Measurements from ENCODE around the gene RASGRF1.
"Not testable (repeated sequence)": the region's sequence is repeated elsewhere in the genome, so short reads cannot be mapped to it uniquely, and the experiment has no call there.

RASGRF1 gene

GRCh38 chr15:78930577-78931388 lies 159.8 kb downstream of the RASGRF1 start:
- Histone ChIP-seq H3K27ac (ENCODE audit: low read length) (no peak overlapping the region), H3K4me1 (ENCODE audit: control insufficient read depth, insufficient read depth, low read length) (peaks cover 9% of the 10 kb centered on the region), H3K9ac (ENCODE audit: low read length in 2 of 2) (no peak overlapping the region), H3K27me3 (ENCODE audit: control insufficient read depth in 1 of 2, insufficient read depth in 2 of 2, low read length in 2 of 2) (no peaks in the 10 kb centered on the region), H3K9me3 (ENCODE audit: control insufficient read depth in 2 of 2, low read length in 2 of 2) (no peaks in the 10 kb centered on the region), H3K4me3 (ENCODE audit: low read length in 2 of 2) (no peak overlapping the region), H3K36me3 (ENCODE audit: control insufficient read depth in 2 of 2, insufficient read depth in 2 of 2, low read length in 2 of 2) (peaks cover 0 to 16% of the 10 kb centered on the region in 2 donors)

- H3K36me3 ChIP-seq (ENCODE audit: control insufficient read depth in 2 of 2, insufficient read depth in 2 of 2, low read length in 2 of 2): peaks cover 0 to 21% of the 10 kb centered on the region in 2 donors
- no peaks in the 10 kb centered on the region for H3K27me3 ChIP-seq (ENCODE audit: control insufficient read depth in 1 of 2, insufficient read depth in 2 of 2, low read length in 2 of 2)
- H3K9me3 ChIP-seq (ENCODE audit: control insufficient read depth in 2 of 2, low read length in 2 of 2): no peaks in the 10 kb centered on the region
- H3K4me1 ChIP-seq (ENCODE audit: control insufficient read depth, insufficient read depth, low read length): peaks cover 9% of the 10 kb centered on the region
- no peak overlapping the region for H3K4me3 ChIP-seq (ENCODE audit: low read length in 2 of 2)
- H3K27ac ChIP-seq (ENCODE audit: low read length): no peak overlapping the region
- H3K9ac ChIP-seq (ENCODE audit: low read length in 2 of 2): no peak overlapping the region
These were observed 160.9 kb downstream of the RASGRF1 start for GRCh38 chr15:78929536-78930264.

GRCh38 chr15:78928616-78929093 lies 161.9 kb downstream of the RASGRF1 start:
- no peak overlapping the region for H3K27ac ChIP-seq (ENCODE audit: low read length)
- no peaks in the 10 kb centered on the region for H3K9me3 ChIP-seq (ENCODE audit: control insufficient read depth in 2 of 2, low read length in 2 of 2)
- H3K4me1 ChIP-seq (ENCODE audit: control insufficient read depth, insufficient read depth, low read length): peaks cover 6% of the 10 kb centered on the region
- H3K9ac ChIP-seq (ENCODE audit: low read length in 2 of 2): no peak overlapping the region
- no peak overlapping the region for H3K4me3 ChIP-seq (ENCODE audit: low read length in 2 of 2)
- H3K36me3 ChIP-seq (ENCODE audit: control insufficient read depth in 2 of 2, insufficient read depth in 2 of 2, low read length in 2 of 2): peaks cover 4 to 24% of the 10 kb centered on the region in 2 donors
- no peaks in the 10 kb centered on the region for H3K27me3 ChIP-seq (ENCODE audit: control insufficient read depth in 1 of 2, insufficient read depth in 2 of 2, low read length in 2 of 2)

- not testable (repeated sequence) for H3K4me1 ChIP-seq (ENCODE audit: control insufficient read depth, insufficient read depth, low read length); H3K27me3 ChIP-seq (ENCODE audit: control insufficient read depth in 1 of 2, insufficient read depth in 2 of 2, low read length in 2 of 2); H3K4me3 ChIP-seq (ENCODE audit: low read length in 2 of 2); H3K9me3 ChIP-seq (ENCODE audit: control insufficient read depth in 2 of 2, low read length in 2 of 2); H3K27ac ChIP-seq (ENCODE audit: low read length); H3K9ac ChIP-seq (ENCODE audit: low read length in 2 of 2)
- peaks cover 4 to 24% of the 10 kb centered on the region in 2 donors for H3K36me3 ChIP-seq (ENCODE audit: control insufficient read depth in 2 of 2, insufficient read depth in 2 of 2, low read length in 2 of 2)
These were observed 162.4 kb downstream of the RASGRF1 start for GRCh38 chr15:78928176-78928575.

DNA sequence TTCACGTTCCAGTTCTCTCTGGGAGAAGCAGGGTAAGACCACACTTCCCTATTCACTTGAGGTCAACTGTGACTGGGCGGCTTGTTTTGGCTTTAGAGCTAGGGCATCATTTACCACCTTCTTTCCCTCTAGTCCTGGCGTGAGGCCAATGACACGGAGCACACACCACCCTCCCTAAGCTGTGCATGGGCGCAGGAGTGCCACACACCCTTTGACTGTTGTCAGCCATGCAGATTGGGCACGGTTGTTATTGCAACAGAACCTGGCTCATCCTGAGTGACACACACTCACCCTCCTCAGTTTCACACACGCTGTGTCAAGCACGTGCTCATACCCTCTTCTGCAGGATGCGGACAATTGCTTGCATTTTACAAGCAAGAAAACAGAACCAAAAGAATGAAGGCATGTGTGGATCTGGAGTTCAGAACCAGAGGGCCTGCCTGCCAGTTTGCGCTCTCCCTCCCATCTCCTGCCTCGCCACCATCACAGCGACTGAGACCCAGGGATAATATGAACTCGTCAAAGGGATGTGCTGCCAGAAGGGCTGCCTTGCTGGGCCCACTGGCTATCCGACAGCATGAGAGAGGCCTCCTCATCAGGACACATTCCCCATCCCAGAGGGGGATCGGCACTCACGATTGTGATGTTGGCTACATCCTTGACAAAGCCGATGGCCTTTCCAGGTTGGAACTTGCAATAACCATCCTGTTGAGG lies 163.3 kb downstream of the RASGRF1 start:
- Histone ChIP-seq H3K27me3 (ENCODE audit: control insufficient read depth in 1 of 2, insufficient read depth in 2 of 2, low read length in 2 of 2) (no peaks in the 10 kb centered on the region), H3K4me1 (ENCODE audit: control insufficient read depth, insufficient read depth, low read length) (peaks cover 2% of the 10 kb centered on the region), H3K4me3 (ENCODE audit: low read length in 2 of 2) (no peak overlapping the region), H3K36me3 (ENCODE audit: control insufficient read depth in 2 of 2, insufficient read depth in 2 of 2, low read length in 2 of 2) (peaks cover 4 to 32% of the 10 kb centered on the region in 2 donors), H3K27ac (ENCODE audit: low read length) (no peak overlapping the region), H3K9ac (ENCODE audit: low read length in 2 of 2) (no peak overlapping the region), H3K9me3 (ENCODE audit: control insufficient read depth in 2 of 2, low read length in 2 of 2) (no peaks in the 10 kb centered on the region)

DNA sequence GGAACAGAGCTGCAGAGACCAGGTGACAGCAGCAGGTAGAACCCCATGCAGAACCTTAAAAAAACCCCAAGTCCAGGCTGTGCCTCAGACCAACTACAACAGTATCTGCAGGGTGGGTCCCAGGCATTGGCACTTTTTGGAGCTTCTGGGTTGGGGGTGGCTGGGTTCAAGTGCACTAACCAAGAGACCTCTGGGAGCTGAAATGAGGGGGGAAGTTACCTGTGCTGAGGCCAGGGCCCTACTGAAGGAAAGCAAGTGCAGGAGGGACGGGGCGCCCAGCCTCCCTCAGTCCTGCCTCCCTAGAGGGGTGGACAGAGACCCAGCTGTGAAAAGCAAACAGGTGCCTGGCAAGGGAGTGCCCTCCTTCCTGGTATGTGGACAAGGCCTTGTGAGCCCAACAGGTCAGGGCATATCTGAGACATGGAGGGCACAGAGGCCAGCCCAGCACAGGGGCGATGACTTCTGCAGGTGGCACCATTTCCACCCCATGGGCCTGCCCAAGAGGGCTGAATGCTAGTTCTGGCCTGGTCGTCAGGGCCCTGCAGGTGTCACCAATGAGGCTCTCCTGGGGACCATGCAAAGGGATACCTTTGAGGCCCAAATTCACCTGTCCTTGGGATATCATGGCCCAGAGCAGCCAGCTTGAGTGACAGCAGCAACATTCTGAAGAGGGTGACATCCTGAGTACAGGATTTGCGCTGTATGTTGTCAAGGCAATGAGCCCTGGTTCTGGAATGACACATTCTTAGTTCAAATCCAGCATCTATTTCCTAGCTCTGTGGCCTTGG lies 164.4 kb downstream of the RASGRF1 start:
- Histone ChIP-seq H3K9me3 (ENCODE audit: control insufficient read depth in 2 of 2, low read length in 2 of 2) (no peaks in the 10 kb centered on the region), H3K27ac (ENCODE audit: low read length) (no peak overlapping the region), H3K27me3 (ENCODE audit: control insufficient read depth in 1 of 2, insufficient read depth in 2 of 2, low read length in 2 of 2) (no peaks in the 10 kb centered on the region), H3K9ac (ENCODE audit: low read length in 2 of 2) (no peak overlapping the region), H3K4me3 (ENCODE audit: low read length in 2 of 2) (no peak overlapping the region), H3K36me3 (ENCODE audit: control insufficient read depth in 2 of 2, insufficient read depth in 2 of 2, low read length in 2 of 2) (peaks cover 12 to 40% of the 10 kb centered on the region in 2 donors), H3K4me1 (ENCODE audit: control insufficient read depth, insufficient read depth, low read length) (peaks cover 2% of the 10 kb centered on the region)

- no peaks in the 10 kb centered on the region for H3K27me3 ChIP-seq (ENCODE audit: control insufficient read depth in 1 of 2, insufficient read depth in 2 of 2, low read length in 2 of 2)
- peaks cover 15 to 40% of the 10 kb centered on the region in 2 donors for H3K36me3 ChIP-seq (ENCODE audit: control insufficient read depth in 2 of 2, insufficient read depth in 2 of 2, low read length in 2 of 2)
- no peaks in the 10 kb centered on the region for H3K4me1 ChIP-seq (ENCODE audit: control insufficient read depth, insufficient read depth, low read length)
- no peak overlapping the region for H3K27ac ChIP-seq (ENCODE audit: low read length)
- no peaks in the 10 kb centered on the region for H3K9me3 ChIP-seq (ENCODE audit: control insufficient read depth in 2 of 2, low read length in 2 of 2)
- H3K4me3 ChIP-seq (ENCODE audit: low read length in 2 of 2): no peak overlapping the region
- H3K9ac ChIP-seq (ENCODE audit: low read length in 2 of 2): no peak overlapping the region
These were observed 165.4 kb downstream of the RASGRF1 start for GRCh38 chr15:78925076-78925624.

- Histone ChIP-seq H3K9ac (ENCODE audit: low read length in 2 of 2) (no peak overlapping the region), H3K36me3 (ENCODE audit: control insufficient read depth in 2 of 2, insufficient read depth in 2 of 2, low read length in 2 of 2) (peaks cover 17 to 43% of the 10 kb centered on the region in 2 donors), H3K27ac (ENCODE audit: low read length) (no peak overlapping the region), H3K9me3 (ENCODE audit: control insufficient read depth in 2 of 2, low read length in 2 of 2) (no peaks in the 10 kb centered on the region), H3K4me3 (ENCODE audit: low read length in 2 of 2) (no peak overlapping the region), H3K4me1 (ENCODE audit: control insufficient read depth, insufficient read depth, low read length) (no peaks in the 10 kb centered on the region), H3K27me3 (ENCODE audit: control insufficient read depth in 1 of 2, insufficient read depth in 2 of 2, low read length in 2 of 2) (no peaks in the 10 kb centered on the region)
These were observed 166.9 kb downstream of the RASGRF1 start for GRCh38 chr15:78923480-78924360.

DNA sequence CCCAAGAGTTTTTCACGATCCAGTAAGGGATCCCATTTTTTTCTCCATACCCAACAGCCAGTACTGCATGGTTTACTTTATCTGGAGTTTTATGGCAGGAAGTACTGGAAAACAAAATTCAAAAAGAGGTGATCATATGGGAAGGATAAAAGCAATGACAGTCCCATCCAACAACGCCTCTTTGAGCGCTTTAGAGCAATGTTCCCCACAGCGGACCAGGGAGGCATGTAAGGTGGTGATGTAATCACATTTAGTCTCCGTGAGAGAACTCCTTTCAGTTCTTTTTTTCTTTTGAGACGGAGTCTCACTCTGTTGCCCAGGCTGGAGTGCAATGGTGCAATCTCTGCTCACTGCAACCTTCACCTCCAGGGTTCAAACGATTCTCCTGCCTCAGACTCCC lies 167.6 kb downstream of the RASGRF1 start:
- H3K9me3 ChIP-seq (ENCODE audit: control insufficient read depth in 2 of 2, low read length in 2 of 2): no peaks in the 10 kb centered on the region
- H3K27ac ChIP-seq (ENCODE audit: low read length): no peak overlapping the region
- H3K27me3 ChIP-seq (ENCODE audit: control insufficient read depth in 1 of 2, insufficient read depth in 2 of 2, low read length in 2 of 2): no peaks in the 10 kb centered on the region
- H3K36me3 ChIP-seq (ENCODE audit: control insufficient read depth in 2 of 2, insufficient read depth in 2 of 2, low read length in 2 of 2): peaks cover 17 to 43% of the 10 kb centered on the region in 2 donors
- no peaks in the 10 kb centered on the region for H3K4me1 ChIP-seq (ENCODE audit: control insufficient read depth, insufficient read depth, low read length)
- no peak overlapping the region for H3K4me3 ChIP-seq (ENCODE audit: low read length in 2 of 2)
- no peak overlapping the region for H3K9ac ChIP-seq (ENCODE audit: low read length in 2 of 2)

Measured in stomach smooth muscle (tissue), 2 donors.